Lower lobe of right lung (tissue), 2 donors: ENCODE data around the gene SARDH. TPM values are rescaled to one million over a fixed set of nuclear protein-coding genes. Genes with fewer than 3 reads are reported as not detected.

ENCODE experiments used
- ATAC-seq, 2 donors: fragments of 200-7000 bp; cut with Tn5 transposase; one replicate each; pipeline ENCODE4 v1.9.1; 2020 to 2022; ENCODE audit warnings: mild to moderate bottlenecking in 2 of 2, moderate library complexity in 2 of 2
- DNase-seq: peaks from one replicate; pipeline ENCODE4 v3.0.0-alpha.2; 2020
- H3K27ac ChIP-seq: fragments of 200-600 bp; one replicate; pipeline ENCODE4 v1.8.0; 2022
- H3K27me3 ChIP-seq: fragments of 200-600 bp; one replicate; pipeline ENCODE4 v1.8.0; 2022; ENCODE audit warnings: low read depth
- H3K36me3 ChIP-seq: fragments of 200-600 bp; one replicate; pipeline ENCODE4 v1.8.0; 2022; ENCODE audit warnings: mild to moderate bottlenecking
- H3K4me1 ChIP-seq: fragments of 200-600 bp; one replicate; pipeline ENCODE4 v1.8.0; 2022
- H3K4me3 ChIP-seq: fragments of 200-600 bp; one replicate; pipeline ENCODE4 v1.8.0; 2022; ENCODE audit warnings: mild to moderate bottlenecking
- H3K9me3 ChIP-seq: fragments of 200-600 bp; one replicate; pipeline ENCODE4 v1.8.0; 2022
- CTCF ChIP-seq: fragments of 200-600 bp; IDR thresholded peaks from one replicate; pipeline ENCODE4 v1.8.0; 2022; ENCODE audit warnings: antibody characterized with exemption, mild to moderate bottlenecking
- intact Hi-C: fragments of 100-400 bp; cut with DNase I; formaldehyde crosslinking; loops from one replicate; pipeline ENCODE4 v1.11.0; 2022
- total RNA-seq: library from RNA; stranded (reverse); fragmentation: NEBNext Ultra II Directional; extraction: Animal tissue kit (Norgen Biotek cat#: 25700); gene quantifications from one replicate; pipeline ENCODE4 v1.2.1, GENCODE V29; 2021
- donor health status: DM: no; HTN: yes; CAD: no; lungs with severe emphysema.

The SARDH gene
- total RNA-seq, 1 donor from 2014 or later: 3.4 TPM

DNA sequence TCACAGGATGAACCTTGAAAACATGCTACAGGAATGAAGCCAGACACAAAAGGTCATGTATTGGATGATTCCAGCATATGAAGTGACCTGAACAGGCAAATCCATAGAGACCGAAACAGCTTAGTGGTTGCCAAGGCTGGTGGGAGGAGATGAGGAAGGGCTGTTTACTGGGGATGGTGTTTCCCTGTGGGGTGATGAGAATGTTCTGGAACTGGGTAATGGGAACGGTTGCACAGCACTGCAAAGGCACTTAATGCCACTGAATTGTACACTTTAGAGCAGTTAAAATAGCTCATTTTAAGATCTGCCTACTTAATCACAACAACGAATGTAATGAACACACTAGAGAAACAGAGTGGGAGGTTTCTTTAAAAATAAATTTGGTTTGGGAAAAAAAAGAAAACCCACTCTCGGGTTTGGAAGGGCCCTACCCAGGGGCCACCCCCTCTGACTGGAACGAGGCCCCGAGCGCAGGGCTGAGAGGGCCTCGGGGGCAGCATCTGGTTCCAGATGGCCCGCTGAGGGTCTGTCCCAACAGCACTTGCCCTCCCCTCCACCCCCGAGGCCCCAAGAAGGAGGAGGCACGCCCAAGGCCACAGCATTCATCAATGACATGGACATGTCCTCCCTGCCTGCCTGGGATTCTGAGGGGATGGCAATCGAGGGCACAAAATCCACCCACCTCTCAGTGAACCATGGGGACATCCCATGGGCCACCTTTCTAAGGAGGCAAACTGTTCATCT, 31.7 kb downstream of the SARDH start:
- DNase-seq: no peak
- peaks cover 16% of the 10 kb centered on the region for H3K27me3 ChIP-seq
- peaks cover 22% of the 10 kb centered on the region for H3K4me1 ChIP-seq
- H3K27ac ChIP-seq: peak overlapping the region; percentile 46
- H3K9me3 ChIP-seq: no peaks in the 10 kb centered on the region
- intact Hi-C loops: no loop called here
- no peak for TF ChIP-seq CTCF
- H3K4me3 ChIP-seq: no peak overlapping the region
- no peaks in the 10 kb centered on the region for H3K36me3 ChIP-seq
- no peak for ATAC-seq

DNA sequence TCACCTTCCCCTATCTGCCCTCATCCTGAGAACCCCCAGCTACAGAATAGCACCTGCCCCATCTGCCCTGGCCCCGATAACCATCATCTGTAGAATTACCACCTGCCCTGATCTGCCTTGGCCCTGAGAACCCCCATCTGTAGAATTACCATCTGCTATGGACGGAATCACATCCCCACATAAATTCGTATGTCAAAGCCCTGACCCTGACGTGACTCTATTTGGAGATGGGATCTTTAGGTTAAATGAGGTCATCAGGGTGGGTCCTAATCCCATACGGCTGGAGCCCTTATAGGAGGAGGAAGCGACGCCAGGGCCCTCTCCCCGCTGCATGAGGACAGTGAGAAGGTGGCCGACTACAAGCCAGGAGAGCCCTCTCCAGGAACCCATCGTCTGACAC, 32.6 kb downstream of the SARDH start:
- peaks cover 31% of the 10 kb centered on the region for H3K4me1 ChIP-seq
- H3K4me3 ChIP-seq: no peak overlapping the region
- intact Hi-C loops: no loop called here
- peaks cover 16% of the 10 kb centered on the region for H3K27me3 ChIP-seq
- H3K27ac ChIP-seq: no peak overlapping the region
- TF ChIP-seq CTCF: no peak
- no peaks in the 10 kb centered on the region for H3K9me3 ChIP-seq
- H3K36me3 ChIP-seq: no peaks in the 10 kb centered on the region
- DNase-seq: no peak
- ATAC-seq: no peak

GRCh38 chr9:133704711-133705181, 33.4 kb downstream of the SARDH start:
- no peak for ATAC-seq
- intact Hi-C loops: no loop called here

GRCh38 chr9:133703591-133704399, 34.4 kb downstream of the SARDH start:
- ATAC-seq (no peak), DNase-seq (no peak)
- intact Hi-C loops: no loop called here
- Histone ChIP-seq H3K4me3 (no peak overlapping the region), H3K27ac (no peak overlapping the region), H3K9me3 (no peaks in the 10 kb centered on the region), H3K4me1 (peaks cover 31% of the 10 kb centered on the region), H3K36me3 (no peaks in the 10 kb centered on the region), H3K27me3 (peaks cover 16% of the 10 kb centered on the region)
- no peak for TF ChIP-seq CTCF

More at GRCh38 chr9:133704711-133705181, 33.4 kb downstream of the SARDH start:
- H3K9me3 ChIP-seq: no peaks in the 10 kb centered on the region
- DNase-seq: no peak
- H3K27ac ChIP-seq: no peak overlapping the region
- no peaks in the 10 kb centered on the region for H3K36me3 ChIP-seq
- H3K4me1 ChIP-seq: peaks cover 31% of the 10 kb centered on the region
- no peak for TF ChIP-seq CTCF
- peaks cover 16% of the 10 kb centered on the region for H3K27me3 ChIP-seq
- H3K4me3 ChIP-seq: no peak overlapping the region

DNA sequence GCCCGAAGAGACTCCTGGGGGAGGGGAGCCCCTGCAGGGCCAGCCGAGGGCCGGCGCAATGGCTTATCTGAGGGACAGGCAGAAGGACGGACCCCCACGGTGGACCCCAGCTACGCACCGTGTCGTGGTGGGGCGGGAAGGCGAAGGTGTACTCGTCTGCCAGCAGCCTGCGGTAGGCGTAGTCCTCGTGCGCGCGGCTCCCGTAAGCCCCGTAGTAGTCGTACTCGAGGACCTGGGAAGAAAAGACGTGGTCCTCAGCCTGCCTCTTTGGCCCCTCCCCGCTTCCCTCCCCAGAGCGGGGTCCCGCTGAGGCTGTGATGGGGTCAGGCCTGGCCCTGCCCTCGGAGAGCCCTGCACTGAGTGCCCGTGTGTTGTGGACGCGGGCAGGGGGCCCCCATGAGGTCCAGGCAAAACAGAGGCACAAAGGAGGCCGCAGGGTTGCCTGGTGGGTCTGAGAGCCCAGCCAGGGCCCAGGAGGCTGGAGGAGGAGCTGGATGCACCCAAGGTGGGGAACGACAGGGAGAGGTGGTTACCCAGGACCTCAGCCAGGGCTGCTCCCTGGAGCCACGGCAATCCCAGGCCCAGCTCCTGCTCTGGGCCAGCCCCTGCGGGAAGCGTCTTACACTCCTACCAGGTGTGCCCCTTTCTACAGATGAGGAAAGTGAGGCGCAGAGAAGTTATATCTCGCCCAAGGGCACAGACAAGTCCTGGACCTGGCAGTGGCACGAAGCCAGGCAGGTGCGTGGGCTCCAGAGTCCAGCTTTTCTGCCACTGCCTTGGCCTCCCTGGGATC, 35.2 kb downstream of the SARDH start:
- Histone ChIP-seq H3K4me3 (peak overlapping the region; percentile 36), H3K27ac (peak overlapping the region; percentile 60), H3K4me1 (peaks cover 29% of the 10 kb centered on the region), H3K9me3 (no peaks in the 10 kb centered on the region), H3K36me3 (no peaks in the 10 kb centered on the region), H3K27me3 (peaks cover 16% of the 10 kb centered on the region)
- intact Hi-C loops: no loop called here
- TF ChIP-seq CTCF: no peak
- peak; percentile 12 to 20 for ATAC-seq
- peak; percentile 45 for DNase-seq
